ENCODE results near the gene OLFML3.
"Not testable (repeated sequence)": the region's sequence is repeated elsewhere in the genome, so short reads cannot be mapped to it uniquely, and the experiment has no call there.

The OLFML3 gene

DNA sequence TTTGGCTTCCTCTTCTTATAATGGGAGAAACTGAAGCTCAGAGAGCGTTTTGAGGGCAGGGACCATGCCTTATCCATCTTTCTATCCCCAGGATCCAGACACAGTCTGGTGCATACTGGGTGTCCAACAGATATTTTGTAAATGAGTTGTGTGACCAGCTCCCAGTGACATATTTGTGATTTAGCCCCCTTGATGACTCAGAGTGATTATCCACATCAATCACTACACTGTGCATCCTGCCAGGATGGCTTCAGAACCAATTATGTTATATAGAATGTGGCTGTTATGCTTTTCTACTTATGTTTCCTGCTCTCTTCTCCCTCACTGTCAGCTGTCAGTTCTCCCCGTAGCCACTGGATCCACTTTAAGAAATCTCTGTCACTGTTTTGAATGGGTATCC, 11.3 kb downstream of the OLFML3 start:
- intact Hi-C loops (cut with DNase I), result no loop called here
- DNase-seq, result no peak

- intact Hi-C loops (cut with DNase I), result no loop called here
- DNase-seq, result no peak
These were observed 11.7 kb downstream of the OLFML3 start for GRCh38 chr1:113990961-113991360.

- intact Hi-C loops (cut with DNase I), result no loop called here
- DNase-seq, result no peak
These were observed 12.3 kb downstream of the OLFML3 start for GRCh38 chr1:113991467-113991997.

DNA sequence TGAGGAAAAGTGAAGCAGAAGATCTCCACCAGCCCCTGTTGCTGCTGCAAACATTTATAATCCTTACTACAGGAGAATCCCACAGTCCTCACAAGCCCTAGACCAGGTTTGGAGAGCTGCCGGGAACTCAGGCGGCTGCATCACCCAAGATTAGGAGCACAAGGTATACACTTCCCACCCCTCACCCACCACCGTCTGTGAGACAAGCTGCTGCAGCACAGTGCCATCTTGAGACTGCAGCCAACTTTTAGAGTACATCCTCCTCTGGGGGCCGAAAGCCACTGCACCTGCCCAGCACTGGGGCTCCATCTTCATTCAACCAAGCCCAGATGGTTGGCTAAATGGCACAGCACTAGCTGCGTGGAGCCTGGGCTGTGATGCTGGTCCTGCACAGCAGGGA, 13.8 kb downstream of the OLFML3 start:
- DNase-seq, result peak in 7 of 10 donors; percentile 38 to 92 (median 64)
- intact Hi-C loops (cut with DNase I), result no loop called here

GRCh38 chr1:113993766-113994165, 14.5 kb downstream of the OLFML3 start:
- no peak for DNase-seq
- intact Hi-C loops (cut with DNase I), result no loop called here

GRCh38 chr1:113995382-113995781, 16.1 kb downstream of the OLFML3 start:
- intact Hi-C loops (cut with DNase I), result no loop called here
- no peak for DNase-seq

DNA sequence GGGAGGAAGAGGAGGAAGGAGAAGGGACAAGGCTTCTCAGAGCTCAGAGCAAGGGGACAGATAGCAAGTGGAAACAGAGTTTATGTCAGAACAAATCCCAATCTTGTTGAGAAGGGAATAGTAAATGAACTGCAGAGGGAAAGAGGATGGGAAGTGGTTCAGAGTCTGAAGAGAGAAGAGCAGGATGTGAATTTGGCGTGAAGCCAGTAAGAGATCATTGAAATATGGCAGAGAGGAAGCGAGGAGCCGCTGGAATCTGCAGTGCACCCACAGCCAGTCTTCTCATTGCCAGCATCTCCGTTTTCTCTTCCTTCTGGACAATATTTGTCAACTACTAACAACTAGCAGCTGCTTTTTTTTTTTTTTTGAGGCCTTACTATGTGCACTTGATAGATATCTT, 19.1 kb downstream of the OLFML3 start:
- intact Hi-C loops (cut with DNase I), result no loop called here
- no peak for DNase-seq

DNA sequence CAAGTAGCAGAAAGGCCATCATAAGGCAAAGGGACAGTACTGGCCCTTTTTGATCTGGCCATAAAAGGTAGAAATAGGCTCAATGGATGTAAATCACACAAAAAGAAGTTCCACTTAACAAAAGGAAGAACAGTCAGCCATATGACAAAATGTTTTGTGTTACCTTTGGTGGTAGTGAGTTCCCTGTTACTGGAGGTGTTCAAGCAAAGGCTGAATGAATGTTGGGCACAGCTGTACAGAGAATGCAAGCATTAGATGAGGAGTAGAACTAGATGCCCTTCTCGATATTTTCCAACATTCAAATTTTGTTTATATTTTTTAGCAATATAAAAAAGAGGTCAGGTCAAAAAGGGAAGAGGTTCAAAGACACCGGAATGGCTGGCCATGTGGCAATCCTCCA, 20.0 kb downstream of the OLFML3 start:
- intact Hi-C loops (cut with DNase I), result no loop called here
- DNase-seq, result no peak

DNA sequence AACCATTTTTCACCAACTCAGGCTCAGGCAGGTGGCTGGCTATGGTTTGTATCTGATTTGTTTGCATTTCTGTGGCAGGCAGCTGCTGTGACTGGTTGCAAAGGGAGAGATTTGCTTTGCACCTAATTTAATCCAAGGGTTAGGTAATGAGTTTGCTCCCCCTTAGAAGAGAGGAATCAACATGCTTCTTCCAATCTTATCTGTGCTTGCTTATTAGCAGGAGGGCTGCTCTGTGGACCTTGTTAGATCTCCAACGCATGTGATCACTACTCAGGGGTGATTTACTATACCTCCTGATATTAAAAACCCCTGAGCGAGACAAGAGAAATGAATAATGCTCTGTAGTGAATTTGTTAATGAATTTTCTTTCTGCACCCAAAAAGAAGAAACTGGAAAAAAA, 20.5 kb downstream of the OLFML3 start:
- intact Hi-C loops (cut with DNase I), result no loop called here

GRCh38 chr1:114000406-114000805, 21.1 kb downstream of the OLFML3 start:
- intact Hi-C loops (cut with DNase I), result no loop called here
- DNase-seq, result no peak

More for the DNA sequence above, 20.5 kb downstream of the OLFML3 start:
- DNase-seq, result no peak

GRCh38 chr1:114002492-114003239, 23.4 kb downstream of the OLFML3 start:
- no peak for DNase-seq
- intact Hi-C loops (cut with DNase I), result no loop called here

- intact Hi-C loops (cut with DNase I), result no loop called here
- no peak for DNase-seq
These were observed 24.2 kb downstream of the OLFML3 start for GRCh38 chr1:114003431-114003830.

DNA sequence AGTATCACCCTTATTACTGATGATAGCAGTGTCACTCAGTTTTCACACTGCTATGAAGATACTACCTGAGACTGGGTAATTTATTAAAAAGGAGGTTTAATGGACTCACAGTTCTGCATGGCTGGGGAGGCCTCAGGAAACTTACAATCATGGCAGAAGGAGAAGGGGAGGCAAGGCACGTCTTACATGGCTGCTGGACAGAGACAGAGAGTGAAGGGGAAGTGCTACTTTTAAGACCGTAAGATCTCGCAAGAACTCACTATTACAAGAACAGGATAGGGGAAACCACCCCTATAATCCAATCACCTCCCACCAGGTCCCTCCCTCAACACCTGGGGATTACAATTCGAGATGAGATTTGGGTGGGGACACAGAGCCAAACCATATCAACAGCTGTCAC, 27.6 kb downstream of the OLFML3 start:
- intact Hi-C loops (cut with DNase I); DNase-seq: not testable (repeated sequence)

DNA sequence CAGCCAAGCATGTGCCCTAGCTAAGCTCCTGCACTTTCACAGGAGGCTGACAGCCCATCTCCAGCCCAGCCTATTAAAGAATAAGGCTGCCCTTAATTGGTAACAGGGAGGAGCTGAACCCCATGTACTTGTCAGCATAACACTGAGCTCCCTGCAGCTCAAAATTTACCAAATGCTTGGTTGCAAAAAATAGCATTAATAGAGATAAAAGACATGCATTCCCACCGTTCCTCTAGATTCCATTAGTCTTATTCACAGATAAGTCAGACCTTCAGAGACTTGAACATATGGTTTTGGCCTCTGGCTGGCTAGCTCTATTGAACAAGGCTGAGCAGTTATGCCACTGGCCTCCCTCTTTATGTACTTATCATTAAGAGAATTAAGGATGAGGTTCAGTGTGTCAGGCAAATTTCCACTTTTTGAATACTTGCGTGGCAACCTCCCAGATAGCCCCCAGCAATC, 29.2 kb downstream of the OLFML3 start:
- intact Hi-C loops (cut with DNase I), result no loop called here
- DNase-seq, result no peak

DNA sequence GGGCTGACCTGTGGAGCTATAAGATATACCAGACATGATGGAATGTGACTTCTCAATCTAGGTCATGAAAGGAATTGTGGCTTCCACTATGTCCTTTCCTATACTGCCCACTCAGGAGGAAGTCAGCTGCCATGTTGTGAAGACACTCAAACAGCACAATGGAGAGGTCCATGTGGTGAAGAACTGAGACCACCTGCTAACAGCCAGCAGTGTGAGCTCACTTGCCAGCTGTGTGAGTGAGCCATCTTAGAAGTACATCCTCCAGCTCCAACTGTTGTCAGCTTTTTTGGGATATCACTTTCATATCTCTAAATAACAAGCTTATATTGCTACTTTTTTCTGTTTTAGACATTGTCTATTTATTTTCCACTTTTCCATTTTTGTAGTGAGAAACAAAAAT, 29.7 kb downstream of the OLFML3 start:
- DNase-seq, result no peak
- intact Hi-C loops (cut with DNase I), result no loop called here

GRCh38 chr1:114009393-114009792, 30.1 kb downstream of the OLFML3 start:
- intact Hi-C loops (cut with DNase I), result no loop called here
- DNase-seq, result no peak

GRCh38 chr1:114010433-114011184, 31.3 kb downstream of the OLFML3 start:
- intact Hi-C loops (cut with DNase I), result no loop called here
- no peak for DNase-seq

DNA sequence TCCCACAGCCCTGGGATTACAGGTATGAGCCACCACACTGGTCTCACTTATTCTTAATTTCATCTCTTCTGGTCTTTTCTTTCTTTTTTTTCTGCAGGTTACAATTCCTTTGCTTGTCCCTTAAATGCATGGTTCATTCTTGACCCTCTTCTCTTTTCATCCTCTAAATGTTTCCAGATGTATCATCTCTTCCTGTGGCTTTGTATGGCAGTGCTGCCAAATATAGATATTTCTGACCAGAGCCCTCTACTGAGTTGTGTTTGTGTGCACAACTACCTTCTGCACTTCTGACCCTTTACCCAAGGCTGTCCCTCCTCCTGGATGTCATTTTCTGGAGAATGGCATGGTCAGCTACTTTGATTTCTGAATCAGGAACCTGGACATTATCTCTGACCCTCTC, 32.5 kb downstream of the OLFML3 start:
- intact Hi-C loops (cut with DNase I), result no loop called here
- DNase-seq, result no peak

DNA sequence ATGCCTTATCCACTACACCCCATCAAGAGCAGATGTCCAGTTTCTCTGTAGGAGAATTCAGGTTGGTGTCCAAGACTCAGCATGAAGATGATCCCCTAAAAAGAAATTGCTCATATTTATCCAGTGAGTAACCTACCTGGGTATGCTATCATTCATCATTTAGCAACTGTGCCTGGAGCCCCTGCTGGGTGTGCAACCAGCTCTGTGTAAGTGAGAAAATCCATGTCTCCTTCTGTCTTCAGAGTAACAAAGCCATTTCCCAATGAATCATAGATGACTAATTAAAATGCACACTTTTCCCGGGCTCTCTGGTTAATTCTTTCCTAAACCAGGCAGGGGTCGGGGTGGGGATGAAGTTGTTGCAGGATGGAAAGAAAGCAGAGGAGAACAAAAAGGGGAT, 35.8 kb downstream of the OLFML3 start:
- intact Hi-C loops (cut with DNase I), result no loop called here
- DNase-seq, result no peak

GRCh38 chr1:114019724-114020123, 40.5 kb downstream of the OLFML3 start:
- intact Hi-C loops (cut with DNase I), result not testable (repeated sequence)

GRCh38 chr1:114021665-114022099, 42.4 kb downstream of the OLFML3 start:
- intact Hi-C loops (cut with DNase I), result no loop called here
- no peak for DNase-seq

More at GRCh38 chr1:114019724-114020123, 40.5 kb downstream of the OLFML3 start:
- not testable (repeated sequence) for DNase-seq

DNA sequence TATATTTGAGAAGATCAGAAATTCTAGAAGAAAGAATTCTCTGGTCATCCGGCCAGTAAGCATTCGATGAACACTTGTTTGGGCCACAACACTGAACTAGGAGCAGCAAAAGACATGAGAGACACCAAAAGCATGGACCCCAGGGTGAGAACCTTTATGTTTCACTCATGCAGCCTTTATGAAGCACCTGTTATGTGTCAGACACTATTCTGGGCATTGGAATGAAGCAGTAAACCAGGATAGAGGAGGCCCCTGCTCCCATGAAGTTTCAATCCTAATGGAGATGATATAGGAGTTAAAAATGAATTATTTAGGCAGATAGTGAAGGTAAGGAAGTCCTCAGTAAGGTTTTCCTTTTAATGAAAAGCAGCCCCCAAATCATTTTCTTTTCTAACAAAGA, 43.6 kb downstream of the OLFML3 start:
- intact Hi-C loops (cut with DNase I), result no loop called here
- no peak for DNase-seq

All from posterior cingulate gyrus (tissue), 11 donors.